ENCODE measurements around the gene PCSK5.

GRCh38 chr9:76218117-76218885, 327.8 kb downstream of the PCSK5 start:
- TF ChIP-seq CTCF (conservative IDR thresholded peaks at IDR 0.05; ENCODE audit: low read depth, low read length) = no peak
- TF ChIP-seq EZH2 (IDR thresholded peaks at IDR 0.05; ENCODE audit: borderline replicate concordance, low read depth, low read length, poor library complexity, severe bottlenecking) = no peak

Measured in A673 (cell line).